HG02852 (cell line): ENCODE data around the gene SNED1.

Source experiments
- ATAC-seq: cut with Tn5 transposase; IDR thresholded peaks from one replicate; pipeline ENCODE4 v1.9.1; 2021; ENCODE audit warnings: mild to moderate bottlenecking, moderate library complexity; ENCODE audit not compliant: unreplicated experiment

SNED1 gene

GRCh38 chr2:241043581-241043980 is 45.2 kb downstream of the SNED1 start:
- ATAC-seq: no peak

- ATAC-seq: no peak
Observed at GRCh38 chr2:241047253-241048010, 49.0 kb downstream of the SNED1 start.

GRCh38 chr2:241048149-241048948 is 49.9 kb downstream of the SNED1 start:
- no peak for ATAC-seq

GRCh38 chr2:241048949-241049343 is 50.5 kb downstream of the SNED1 start:
- ATAC-seq: no peak

GRCh38 chr2:241049739-241050623 is 51.6 kb downstream of the SNED1 start:
- ATAC-seq: no peak

GRCh38 chr2:241050624-241051577 is 52.5 kb downstream of the SNED1 start:
- no peak for ATAC-seq

GRCh38 chr2:241051578-241052487 is 53.4 kb downstream of the SNED1 start:
- ATAC-seq: no peak

- ATAC-seq: no peak
Observed at GRCh38 chr2:241052677-241053360, 54.4 kb downstream of the SNED1 start.

GRCh38 chr2:241053576-241054251 is 55.3 kb downstream of the SNED1 start:
- no peak for ATAC-seq

GRCh38 chr2:241061275-241061674 is 62.9 kb downstream of the SNED1 start:
- ATAC-seq: no peak

GRCh38 chr2:241062389-241063092 is 64.1 kb downstream of the SNED1 start:
- no peak for ATAC-seq

GRCh38 chr2:241063093-241063551 is 64.7 kb downstream of the SNED1 start:
- ATAC-seq: no peak

GRCh38 chr2:241063587-241063986 is 65.2 kb downstream of the SNED1 start:
- ATAC-seq: no peak

- ATAC-seq: no peak
Observed at GRCh38 chr2:241064008-241064801, 65.8 kb downstream of the SNED1 start.

GRCh38 chr2:241064802-241065354 is 66.5 kb downstream of the SNED1 start:
- ATAC-seq: no peak

GRCh38 chr2:241065355-241065803 is 67.0 kb downstream of the SNED1 start:
- ATAC-seq: no peak
